Activated T-cell treated with anti-CD3 and anti-CD28 coated beads for 48 hours (primary cell): Measurements from ENCODE around the gene PBX4.

Experiments used
- DNase-seq: peaks from one replicate; pipeline ENCODE4 v3.0.0-alpha.2; 2020; ENCODE audit warnings: low read depth

The PBX4 gene

DNA sequence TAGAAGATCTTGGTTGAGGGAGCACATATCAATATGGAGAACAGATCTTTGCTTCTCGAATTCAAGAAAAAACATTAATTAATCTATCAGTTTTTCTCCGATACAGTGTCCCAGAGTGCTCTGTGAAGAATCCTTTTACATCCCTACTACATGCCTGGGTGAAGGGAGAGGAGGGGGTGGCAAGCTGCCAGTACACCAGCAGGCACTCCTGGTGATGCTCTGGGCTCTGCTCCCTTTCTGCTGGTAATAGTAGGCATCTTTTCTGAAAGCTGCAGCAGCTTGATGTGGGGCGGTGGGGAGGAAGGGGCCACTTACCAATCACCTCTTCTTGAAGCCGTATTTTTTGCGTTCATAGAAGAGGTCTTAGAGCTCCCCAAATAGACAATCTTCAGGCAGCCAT, 30.7 kb downstream of the PBX4 start:
- DNase-seq: no peak

DNA sequence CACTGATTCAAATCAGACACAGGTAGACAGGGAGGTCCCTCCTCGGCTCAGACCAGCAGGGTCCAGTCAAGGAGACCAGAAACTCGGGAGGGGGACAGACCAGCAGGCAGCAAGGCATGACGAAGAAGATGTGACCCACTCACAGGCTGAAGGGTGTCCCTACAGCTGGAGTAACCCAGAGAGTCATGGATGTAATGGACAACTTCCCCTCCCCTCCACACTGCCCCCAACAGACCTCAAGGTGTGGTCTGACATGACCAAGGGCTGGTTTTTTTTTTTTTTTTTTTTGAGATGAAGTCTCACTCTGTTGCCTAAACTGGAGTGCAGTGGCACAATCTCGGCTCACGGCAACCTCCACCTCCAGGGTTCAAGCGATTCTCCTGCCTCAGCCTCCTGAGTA, 34.1 kb downstream of the PBX4 start:
- DNase-seq: no peak

DNA sequence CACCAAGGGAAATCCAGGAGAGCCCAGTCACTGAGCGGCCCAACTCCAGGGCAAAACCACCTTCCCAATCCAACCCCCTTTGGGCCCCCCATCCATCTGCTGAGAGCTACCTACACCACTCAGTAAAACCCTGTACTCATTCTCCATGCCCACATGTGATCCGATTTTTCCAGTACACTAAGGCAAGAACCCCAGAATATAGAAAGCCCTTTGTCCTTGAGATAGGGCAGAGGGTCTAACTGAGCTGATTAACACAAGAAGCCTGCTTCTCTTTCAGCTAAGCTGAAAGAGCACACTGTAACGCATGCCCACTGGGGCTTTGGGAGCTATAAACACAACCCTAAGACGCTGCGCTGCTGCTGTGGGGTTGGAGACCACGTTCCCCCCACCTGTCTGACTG, 36.0 kb downstream of the PBX4 start:
- no peak for DNase-seq

DNA sequence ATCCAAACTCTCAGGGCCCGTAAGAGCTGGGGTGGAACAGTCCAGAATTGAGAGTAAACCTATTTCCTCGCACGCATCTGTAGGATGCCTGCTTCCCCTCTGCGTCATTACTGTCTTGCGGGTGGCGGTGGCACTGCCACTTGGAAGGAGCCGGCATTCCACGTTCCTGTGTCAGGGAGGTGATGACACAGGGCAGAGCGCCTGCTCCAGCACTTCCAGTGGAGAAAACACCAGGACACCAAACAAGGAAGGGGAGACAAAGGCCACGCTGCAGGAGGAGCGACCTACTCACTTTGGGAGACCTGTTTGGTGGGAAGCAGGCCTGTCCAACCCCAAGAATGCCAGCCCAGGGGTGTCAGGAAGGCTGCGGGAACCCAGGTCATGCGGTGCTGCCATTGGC, 37.1 kb downstream of the PBX4 start:
- no peak for DNase-seq

DNA sequence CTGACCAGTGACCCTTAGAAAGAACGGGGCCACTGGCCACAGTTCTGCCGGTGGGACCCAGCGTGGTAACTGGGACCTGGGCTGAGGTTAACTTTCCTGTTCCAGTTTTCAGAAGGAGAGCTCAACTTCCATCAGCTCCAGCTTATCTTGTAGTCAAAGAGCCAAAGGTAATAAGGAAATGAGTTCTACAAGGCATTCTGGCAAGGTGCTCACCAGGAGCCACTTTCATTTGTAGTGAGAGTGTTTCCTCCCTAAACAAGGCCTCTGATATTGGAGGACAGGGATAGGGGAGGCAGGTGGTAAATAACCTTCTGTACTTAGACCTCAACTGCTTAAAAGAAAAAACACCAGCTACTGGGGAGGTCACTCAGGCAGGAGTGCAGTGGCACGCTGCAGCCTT, 38.1 kb downstream of the PBX4 start:
- DNase-seq: no peak

DNA sequence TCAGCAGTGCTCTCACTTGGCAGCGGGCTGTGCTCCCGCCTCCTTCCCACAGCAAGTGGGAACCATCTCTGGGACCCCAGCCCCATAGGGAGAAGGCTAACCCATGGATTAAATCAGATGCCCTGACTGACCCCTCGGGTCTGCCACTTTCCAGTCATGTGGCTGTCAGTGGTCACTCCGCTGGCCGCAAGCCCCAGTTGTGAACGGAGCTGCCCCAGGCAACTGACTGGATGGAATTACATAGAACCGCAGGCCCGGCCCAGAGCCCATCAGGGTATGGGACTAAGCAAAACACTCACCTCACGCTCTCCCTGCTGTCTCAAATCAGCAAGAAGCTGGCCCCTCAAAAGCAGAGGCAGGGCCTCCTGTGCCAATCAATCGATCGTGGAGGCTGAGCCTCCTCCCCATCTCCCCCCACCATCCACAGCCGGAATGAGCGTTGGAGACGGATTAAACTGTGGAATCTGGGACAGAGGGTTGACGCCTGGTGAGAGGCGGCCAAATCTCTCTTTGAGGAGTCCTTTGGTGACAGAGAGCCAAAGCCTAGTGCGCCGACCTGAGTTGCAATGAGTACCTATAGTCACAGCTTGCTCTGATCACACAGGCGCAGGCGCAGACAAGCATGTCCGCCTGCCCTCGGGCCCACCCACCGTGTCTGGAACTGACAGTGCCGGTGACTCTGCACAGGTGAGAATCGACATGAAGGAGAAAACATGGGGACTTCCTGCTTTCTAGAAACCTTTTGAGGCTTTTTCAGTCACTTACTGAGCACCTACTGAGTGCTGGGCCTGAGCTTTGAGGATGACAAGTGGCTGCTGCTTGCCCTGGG, 38.7 kb downstream of the PBX4 start:
- DNase-seq: no peak

DNA sequence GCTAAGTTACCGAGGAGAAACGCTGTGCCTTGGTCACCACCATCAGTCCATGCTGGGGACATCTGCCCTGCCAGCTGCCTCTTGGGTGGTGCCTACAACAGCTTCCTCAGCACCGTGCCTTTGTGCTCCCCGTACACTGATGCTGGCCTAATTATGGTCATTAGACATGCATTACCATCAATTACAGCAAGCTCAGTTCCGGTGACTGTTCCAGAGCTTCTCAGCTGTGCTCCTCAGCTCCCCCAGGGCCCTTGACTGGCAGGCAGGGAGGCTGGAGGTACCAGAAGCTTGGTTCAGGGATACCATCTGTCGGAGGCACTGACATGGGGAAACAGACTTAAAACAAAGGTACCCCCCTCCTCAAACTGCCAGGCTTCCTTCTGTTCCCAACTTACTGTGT, 40.2 kb downstream of the PBX4 start:
- no peak for DNase-seq

DNA sequence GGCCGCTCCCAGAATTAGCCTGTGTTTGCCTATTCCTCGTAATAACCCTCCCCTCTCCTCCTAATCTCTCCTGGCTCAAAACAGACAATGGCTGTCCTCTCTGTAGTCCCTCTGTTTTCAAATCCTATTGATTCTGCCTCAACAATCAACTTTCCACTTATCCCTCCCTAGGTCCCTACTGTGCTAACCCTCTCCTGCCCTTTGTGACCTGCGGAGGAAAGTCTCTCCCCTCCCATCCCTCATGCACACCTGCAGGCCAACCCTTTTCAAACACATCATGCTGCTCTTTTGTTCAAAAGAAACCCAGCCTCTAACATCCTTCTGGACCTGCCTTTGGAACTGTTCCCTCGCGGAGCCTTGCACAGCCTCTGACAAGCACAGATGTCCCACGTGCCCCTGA, 43.1 kb downstream of the PBX4 start:
- no peak for DNase-seq

DNA sequence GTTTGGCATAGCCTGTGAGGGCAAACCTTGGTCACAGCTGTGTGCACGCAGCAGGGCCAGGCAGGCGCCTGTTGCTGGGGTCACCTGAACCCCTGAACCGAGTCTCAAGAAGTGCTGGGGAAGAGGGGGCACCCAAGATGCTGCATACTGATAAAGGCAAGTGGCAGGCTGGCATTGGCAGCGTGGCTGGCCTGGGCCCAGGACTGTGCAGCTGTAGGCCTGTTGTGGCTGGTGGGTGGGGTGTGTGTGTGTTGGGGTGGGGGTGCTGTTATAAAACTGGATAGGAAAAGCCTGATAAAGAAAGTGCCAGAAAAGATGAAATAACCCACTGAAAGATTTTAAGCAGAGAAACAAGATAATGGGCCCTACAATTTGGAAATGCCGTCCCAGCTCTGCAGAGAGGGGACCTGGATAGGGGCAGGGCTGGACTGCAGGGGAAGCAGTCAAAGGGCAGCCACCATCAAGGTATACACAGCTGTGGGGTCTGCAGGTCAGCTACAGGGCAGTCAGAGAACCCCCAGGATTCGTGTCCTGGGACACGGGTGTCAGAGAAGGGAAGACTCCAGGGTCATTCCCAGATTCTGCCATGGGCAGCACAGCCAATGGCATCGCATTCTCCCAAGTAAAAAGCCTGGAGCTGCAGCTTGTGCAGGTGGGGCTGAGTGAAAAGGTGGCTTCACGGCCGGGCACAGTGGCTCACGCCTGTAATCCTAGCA, 47.3 kb downstream of the PBX4 start:
- no peak for DNase-seq

DNA sequence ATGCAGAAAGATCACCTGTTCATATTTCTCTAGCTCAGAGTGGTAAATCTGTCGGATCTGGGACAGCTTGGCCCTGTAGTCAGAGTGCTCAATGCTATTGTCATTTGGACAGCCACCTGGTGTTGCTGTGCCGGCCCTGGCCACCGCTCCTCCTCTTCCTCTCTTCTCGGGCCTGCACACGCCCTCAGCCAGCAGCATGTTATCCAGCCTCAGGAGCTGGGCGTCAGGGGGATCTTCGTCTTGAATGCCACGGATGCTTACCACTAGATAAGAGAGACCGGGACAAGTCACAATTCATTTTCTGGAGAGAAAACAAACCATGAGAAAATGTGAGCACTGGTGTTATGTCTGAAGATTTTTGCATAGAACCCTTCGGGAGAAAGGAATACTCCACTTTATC, 47.9 kb downstream of the PBX4 start:
- no peak for DNase-seq

DNA sequence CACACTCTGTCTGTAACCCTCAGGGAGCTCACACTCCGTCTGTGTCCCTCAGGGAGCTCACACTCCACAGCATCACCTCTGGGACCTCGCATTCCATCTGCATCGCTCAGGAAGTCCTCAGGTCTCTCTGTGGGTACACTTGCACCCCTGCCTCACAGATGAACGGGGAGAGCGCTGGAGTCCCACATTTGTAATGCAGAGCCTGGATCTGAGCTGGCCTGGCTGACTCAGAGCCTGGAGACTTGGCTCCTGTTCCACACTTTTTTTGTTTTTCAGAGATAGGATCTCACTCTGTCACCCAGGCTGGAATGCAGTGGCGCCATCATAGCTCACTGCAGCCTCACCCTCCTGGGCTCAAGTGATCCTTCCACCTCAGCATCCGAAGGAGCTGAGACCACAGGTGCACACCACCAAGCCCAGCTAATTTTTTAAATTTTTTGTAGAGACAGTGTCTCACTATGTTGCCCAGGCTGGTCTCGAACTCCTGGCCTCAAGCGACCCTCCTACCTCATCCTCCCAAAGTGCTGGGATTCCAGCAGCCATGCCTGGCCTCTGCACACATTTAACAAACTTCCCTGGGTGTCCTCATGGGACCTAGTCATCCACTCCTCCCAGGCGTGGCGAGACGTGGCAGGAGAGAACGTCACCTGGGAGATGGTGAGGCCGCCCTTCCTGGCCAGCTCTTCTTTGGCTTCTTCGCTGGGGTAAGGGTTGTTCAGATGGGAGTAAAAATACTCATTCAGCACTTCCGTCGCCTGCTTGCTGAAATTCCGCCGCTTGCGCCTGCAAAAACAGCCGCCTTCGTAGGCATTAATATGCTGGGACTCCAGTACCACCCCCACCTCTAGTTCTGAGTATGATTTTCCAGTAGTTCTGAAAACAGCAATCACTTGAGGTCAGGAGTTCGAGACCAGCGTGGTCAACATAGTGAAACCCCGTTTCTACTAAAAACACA, 49.4 kb downstream of the PBX4 start:
- no peak for DNase-seq

DNA sequence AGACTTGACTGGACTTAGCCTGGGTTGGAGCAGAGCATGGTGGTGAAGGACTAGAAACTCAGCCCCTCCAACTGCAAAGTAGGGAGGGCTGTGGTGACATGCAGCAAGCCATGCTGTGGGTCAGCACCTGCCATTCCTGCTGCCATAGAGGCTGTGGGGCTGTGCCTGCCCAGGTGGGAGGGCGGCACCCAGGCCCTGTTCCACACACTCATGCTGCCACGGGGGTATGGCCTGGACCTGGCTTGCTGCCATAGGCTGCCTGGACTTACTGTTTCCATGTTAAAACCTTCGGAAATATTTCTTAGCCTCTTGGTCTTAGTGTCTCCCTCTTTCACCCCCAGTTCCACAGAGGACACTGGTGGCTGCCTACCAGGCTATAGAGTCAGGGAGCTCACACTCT, 51.1 kb downstream of the PBX4 start:
- no peak for DNase-seq

DNA sequence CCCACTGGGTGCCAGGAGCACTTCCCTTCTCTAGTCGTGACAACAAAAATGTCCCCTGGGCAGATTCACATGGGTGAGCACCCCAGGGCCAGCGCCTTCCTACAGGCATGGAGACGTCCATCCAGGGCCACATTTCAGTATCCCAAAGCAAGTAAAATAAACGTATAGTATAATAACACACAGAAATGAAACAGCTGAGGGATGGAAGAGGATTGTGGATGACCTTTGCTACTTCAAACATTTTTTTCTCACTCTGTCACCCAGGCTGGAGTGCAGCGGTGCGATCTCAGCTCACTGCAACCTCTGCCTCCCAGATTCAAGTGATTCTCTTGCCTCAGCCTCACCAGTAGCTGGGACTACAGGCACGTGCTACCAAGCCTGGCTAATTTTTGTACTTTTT, 52.2 kb downstream of the PBX4 start:
- DNase-seq: no peak

DNA sequence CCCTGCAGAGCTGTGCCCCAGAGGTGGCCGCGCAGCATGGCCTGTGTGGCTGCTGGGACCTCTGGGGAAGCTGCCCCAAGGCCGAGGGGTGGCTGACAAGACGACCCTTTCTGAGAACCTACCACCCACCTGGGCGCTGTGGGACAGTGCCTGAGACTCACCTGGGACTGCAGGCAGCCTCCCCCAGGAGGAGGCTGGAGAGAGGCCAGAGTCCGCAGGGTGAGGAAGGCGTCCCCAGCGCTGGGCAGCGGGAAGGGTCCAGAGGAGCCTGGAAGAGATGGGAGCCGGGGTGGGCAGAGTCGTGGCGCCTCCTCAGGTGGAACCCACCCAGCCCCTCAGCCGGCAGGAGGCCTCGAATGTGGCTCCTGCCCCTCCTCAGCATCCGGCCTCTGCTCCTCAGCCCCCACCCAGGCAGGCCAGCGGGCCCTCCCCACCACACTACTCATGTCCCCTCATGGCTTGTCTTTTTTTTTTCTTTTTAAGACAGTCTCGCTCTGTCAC, 55.1 kb downstream of the PBX4 start:
- no peak for DNase-seq

DNA sequence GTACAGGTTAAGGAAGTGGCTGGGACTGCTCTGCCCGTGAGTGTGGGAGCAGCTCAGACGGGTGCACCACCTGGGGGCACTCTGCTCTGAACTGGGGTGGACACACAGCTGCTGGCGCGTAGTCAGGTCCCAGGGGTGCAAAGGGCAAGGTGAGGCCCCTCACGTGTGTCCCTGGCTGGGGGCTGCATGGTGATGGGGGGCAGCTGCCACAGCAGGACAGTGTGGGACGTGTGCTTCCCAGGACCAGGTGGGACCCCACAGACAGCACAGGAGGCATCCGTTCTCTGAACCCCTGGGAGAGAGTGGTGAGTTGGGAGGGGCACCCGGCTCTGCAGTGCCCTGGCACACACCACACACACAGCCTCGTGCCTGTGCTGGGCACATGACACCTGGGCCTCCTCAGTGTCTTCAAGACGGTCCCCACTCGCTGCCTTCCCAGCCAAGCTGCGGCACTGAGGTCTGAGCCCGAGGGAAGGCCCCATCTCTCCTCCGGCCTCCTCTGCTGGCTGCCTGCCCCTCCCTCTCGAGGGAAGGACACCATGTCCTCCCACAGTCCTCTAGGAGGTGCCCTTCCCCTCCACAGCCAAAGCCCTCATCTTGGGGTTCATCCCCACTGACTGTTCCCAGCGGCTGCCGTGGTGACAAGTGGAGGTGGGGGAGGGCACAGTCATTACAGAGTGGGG, 55.7 kb downstream of the PBX4 start:
- no peak for DNase-seq

DNA sequence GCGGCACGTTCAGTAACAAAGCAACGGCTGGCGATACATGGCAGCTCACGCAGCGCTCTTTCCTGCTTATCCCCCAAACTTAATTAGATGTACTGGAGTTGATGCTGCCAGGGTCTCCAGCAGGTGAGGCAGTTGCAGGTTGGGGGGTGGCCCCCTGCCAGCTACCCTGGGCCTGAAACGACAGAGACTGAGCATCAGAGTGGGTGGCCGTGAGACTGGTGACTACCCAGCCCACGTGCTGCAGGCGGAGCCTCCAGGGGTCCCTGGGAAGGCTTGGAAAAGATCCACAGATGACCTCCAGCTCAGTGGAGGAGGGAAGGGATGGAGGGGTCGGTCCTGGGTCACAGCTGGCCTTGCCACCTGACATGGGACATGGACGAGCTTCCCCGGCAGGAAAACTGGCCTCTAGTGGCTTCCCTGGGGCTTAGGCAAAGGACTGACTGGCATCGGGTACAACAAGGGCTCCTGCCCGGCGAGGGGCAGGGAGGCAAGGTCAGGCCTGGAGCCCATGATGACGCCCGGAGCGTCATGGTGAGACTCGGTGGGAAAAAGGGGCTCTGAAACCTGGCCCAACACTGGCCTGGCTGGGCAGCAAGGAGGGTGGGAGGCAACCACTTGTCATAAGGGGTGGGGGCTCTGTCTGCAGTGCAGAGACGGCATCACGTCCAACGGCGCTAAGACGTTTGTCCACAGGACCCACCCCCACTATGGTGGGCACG, 56.4 kb downstream of the PBX4 start:
- DNase-seq: no peak

DNA sequence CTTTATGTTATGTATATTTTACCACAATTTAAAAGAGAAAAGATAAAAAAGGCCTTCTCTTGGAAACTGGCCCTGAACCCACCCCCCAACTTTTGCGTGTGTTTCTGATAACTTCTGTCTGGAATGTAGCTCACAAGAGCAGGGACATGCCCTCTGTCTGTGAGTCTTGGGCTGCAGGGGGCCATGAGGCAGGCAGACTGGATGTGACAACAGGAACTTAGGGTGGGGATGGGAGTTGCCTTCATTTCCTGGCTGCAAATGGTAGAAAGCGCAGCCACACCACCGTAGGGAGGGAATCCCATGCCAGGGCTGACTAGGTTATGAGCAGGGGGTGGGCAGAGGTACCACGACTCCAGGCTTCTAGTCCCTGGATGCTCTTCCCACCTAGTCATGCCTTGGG, 58.6 kb downstream of the PBX4 start:
- DNase-seq: no peak

DNA sequence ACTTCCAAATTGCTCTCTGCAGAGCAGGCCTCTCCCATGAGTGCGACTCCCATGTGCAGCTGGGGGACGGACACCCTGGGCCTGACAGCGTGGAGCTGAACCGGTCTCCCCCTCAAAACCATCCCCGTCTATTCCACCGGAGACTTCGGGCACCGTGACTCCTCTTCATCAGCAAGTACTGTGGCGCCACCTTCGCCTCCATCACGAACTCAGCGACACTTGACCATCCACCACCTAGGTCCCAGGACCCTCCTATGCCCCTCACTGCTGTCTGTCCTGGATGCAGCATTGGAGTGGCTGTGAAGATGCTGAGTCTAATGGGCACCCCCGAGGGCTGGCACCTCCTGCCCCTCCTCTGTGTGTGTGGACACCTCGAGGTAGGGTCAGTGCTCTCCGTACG, 59.9 kb downstream of the PBX4 start:
- DNase-seq: no peak

DNA sequence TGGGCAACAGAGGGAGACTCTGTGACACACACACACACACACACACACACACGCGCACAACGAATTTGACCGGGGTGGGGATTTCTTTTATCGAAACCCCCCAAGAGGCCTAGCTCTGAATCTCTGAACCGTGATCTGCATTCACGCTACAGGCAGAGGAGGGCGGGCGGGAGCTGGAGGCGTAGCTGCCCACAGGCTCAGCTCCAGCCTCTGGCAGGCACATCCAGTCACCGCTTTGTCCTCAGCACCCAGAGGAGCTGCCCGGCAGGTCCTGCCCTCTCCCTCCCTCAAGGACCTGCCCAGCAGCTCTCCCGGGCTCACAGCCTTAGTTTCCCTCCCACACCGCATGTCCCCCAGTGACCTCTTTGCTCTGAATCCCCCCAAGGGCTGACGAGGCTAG, 60.4 kb downstream of the PBX4 start:
- DNase-seq: no peak

DNA sequence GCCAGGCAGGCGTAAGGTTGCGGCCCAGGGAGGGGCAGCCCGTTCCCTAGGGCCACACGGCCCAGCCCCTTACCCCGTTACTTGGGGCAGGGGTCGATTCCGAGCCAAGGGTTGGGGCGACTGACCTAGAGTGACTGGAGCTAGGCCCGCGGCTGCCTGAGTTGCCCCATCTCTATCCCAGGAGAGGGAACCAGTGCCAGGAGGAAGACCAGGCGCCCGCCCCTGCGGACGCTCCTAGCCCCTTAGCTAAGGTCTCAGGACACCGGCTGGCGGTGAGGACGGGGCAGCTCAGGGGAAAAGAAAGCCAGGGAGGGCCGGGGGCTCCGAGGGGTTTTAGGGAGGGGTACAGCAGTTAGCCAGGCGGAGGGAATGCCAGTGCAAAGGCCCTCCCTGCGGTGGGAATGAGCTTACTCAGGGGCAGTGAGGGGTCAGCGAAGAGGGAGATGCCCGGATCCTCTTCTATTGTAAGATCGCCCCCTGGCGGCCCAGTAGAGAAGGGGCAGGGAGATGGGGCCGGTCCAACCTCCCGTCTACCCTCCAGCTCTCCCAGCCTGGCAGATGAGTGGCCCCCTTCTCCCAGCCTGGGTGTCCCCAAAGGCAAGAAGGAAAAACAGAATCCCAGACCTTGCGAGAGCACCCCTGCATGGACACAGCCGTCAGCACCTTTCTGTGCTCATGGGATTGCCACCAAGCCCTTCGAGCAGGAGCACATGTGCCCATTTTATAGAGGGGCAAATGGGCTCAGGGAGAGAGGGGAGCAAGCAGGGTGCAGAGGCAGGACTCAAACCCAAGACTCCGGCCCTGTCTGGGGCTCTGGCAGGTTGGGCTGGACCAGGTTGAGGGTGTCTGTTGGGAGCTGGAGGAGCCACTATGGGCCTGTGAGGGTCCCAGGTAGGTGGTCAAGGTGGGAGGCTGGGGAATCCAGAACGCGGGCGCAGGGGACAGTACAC, 64.1 kb downstream of the PBX4 start:
- DNase-seq: peak; percentile 58
